Measurements from ENCODE around the gene MMP24.

DNA sequence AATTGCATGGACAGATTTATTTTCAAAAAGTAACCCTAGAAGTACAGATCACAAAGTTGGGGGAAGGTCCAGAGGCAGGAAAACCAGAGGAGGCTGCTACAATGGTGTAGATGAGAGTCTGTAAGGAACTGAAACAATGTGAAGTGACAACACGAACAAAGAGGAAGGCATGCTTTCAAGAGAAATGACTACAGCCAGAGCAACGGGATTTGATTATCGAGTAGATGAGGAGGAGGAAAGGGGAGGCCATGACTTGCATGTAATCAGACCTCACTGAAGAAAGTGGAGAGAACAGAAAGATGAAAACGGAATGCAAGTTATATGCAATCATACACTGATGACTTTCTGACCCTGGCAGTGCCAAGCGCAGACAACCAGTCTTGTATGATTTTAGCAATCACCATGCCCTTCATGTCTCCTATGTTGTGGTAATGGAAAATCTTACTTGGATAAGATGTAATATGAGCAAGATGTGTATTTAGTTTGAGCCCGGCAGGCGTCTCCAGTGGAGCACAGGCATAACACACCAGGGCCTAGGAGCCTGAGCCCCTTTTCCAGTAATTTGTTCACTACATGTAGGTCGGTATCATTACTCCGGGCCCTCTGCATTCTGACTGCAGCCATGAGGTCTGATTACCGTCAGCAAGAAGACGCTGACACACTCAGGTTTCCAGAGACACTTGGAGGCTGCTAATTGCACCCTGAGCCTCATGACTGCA, 99.7 kb downstream of the MMP24 start:
- TF ChIP-seq EZH2phosphoT487 (IDR thresholded peaks at IDR 0.05; ENCODE audit: borderline replicate concordance, low read depth, low read length) (no peak), CTCF (conservative IDR thresholded peaks at IDR 0.05; ENCODE audit: low read length) (no peak)
